NT2/D1 (cell line): ENCODE data around the gene TP53TG3D.
"Not testable (repeated sequence)": the region's sequence is repeated elsewhere in the genome, so short reads cannot be mapped to it uniquely, and the experiment has no call there.

Source experiments
- DNase-seq: peaks from one replicate; pipeline ENCODE4 v3.0.0-alpha.2; 2011; ENCODE audit warnings: low read depth, low spot score
- H3K27me3 ChIP-seq: 2 replicates; pipeline ENCODE4 v1.6.0; 2011; ENCODE audit warnings: mild to moderate bottlenecking; ENCODE audit not compliant: insufficient read length, insufficient read depth
- H3K36me3 ChIP-seq: 2 replicates; pipeline ENCODE4 v1.6.1; 2011; ENCODE audit warnings: mild to moderate bottlenecking, low read length, mixed read lengths; ENCODE audit not compliant: insufficient read depth, insufficient read length
- H3K4me1 ChIP-seq: 2 replicates; pipeline ENCODE4 v1.5.1; 2011; ENCODE audit not compliant: insufficient read depth, insufficient read length
- H3K4me3 ChIP-seq: 2 replicates; pipeline ENCODE4 v1.5.1; 2011; ENCODE audit warnings: low read depth; ENCODE audit not compliant: insufficient read length
- H3K9ac ChIP-seq: 2 replicates; pipeline ENCODE4 v1.6.0; 2011; ENCODE audit warnings: low read depth; ENCODE audit not compliant: insufficient read length
- H3K9me3 ChIP-seq: 2 replicates; pipeline ENCODE4 v1.5.1; 2011; ENCODE audit warnings: mild to moderate bottlenecking, low read length; ENCODE audit not compliant: insufficient read depth

TP53TG3D gene

GRCh38 chr16:32252986-32253385 lies at the start of gene TP53TG3D:
TSS of gene TP53TG3D (plus strand) at chr16:32253286. CDS start at chr16:32253354, 68 bp downstream.
- H3K4me1 ChIP-seq, H3K9me3 ChIP-seq, DNase-seq, H3K9ac ChIP-seq, H3K27me3 ChIP-seq, H3K36me3 ChIP-seq: not testable (repeated sequence)
- peak within 1 kb of the TSS; percentile 32 for H3K4me3 ChIP-seq

- not testable (repeated sequence) for DNase-seq, H3K9ac ChIP-seq, H3K27me3 ChIP-seq, H3K4me1 ChIP-seq, H3K36me3 ChIP-seq, H3K4me3 ChIP-seq, H3K9me3 ChIP-seq
These were observed 421 bp downstream of the TP53TG3D start for GRCh38 chr16:32253507-32253906.

- not testable (repeated sequence) for H3K4me3 ChIP-seq, H3K9ac ChIP-seq
These were observed 8.4 kb downstream of the TP53TG3D start for GRCh38 chr16:32261526-32261925.

GRCh38 chr16:32263552-32263951 lies 10.5 kb downstream of the TP53TG3D start:
- not testable (repeated sequence) for H3K9ac ChIP-seq, DNase-seq, H3K27me3 ChIP-seq, H3K36me3 ChIP-seq, H3K4me1 ChIP-seq, H3K4me3 ChIP-seq, H3K9me3 ChIP-seq

More at GRCh38 chr16:32261526-32261925, 8.4 kb downstream of the TP53TG3D start:
- H3K36me3 ChIP-seq, H3K27me3 ChIP-seq, H3K4me1 ChIP-seq, H3K9me3 ChIP-seq, DNase-seq: not testable (repeated sequence)

- not testable (repeated sequence) for H3K27me3 ChIP-seq, DNase-seq, H3K4me3 ChIP-seq, H3K36me3 ChIP-seq, H3K4me1 ChIP-seq, H3K9me3 ChIP-seq, H3K9ac ChIP-seq
These were observed 28.8 kb downstream of the TP53TG3D start for GRCh38 chr16:32281910-32282309.

GRCh38 chr16:32283024-32283423 lies 29.9 kb downstream of the TP53TG3D start:
- H3K36me3 ChIP-seq, H3K9me3 ChIP-seq, DNase-seq, H3K27me3 ChIP-seq, H3K9ac ChIP-seq, H3K4me3 ChIP-seq, H3K4me1 ChIP-seq: not testable (repeated sequence)

GRCh38 chr16:32283917-32284495 lies 30.9 kb downstream of the TP53TG3D start:
- not testable (repeated sequence) for DNase-seq, H3K9me3 ChIP-seq, H3K4me1 ChIP-seq, H3K27me3 ChIP-seq, H3K36me3 ChIP-seq, H3K4me3 ChIP-seq, H3K9ac ChIP-seq

GRCh38 chr16:32284800-32285796 lies 32.0 kb downstream of the TP53TG3D start:
- H3K36me3 ChIP-seq, H3K27me3 ChIP-seq, H3K4me1 ChIP-seq, H3K9ac ChIP-seq, H3K9me3 ChIP-seq, H3K4me3 ChIP-seq, DNase-seq: not testable (repeated sequence)

- H3K9me3 ChIP-seq, H3K4me1 ChIP-seq, H3K36me3 ChIP-seq, H3K9ac ChIP-seq, H3K4me3 ChIP-seq, DNase-seq, H3K27me3 ChIP-seq: not testable (repeated sequence)
These were observed 33.1 kb downstream of the TP53TG3D start for GRCh38 chr16:32286193-32286592.

- H3K4me1 ChIP-seq, H3K36me3 ChIP-seq, DNase-seq, H3K27me3 ChIP-seq, H3K4me3 ChIP-seq, H3K9me3 ChIP-seq, H3K9ac ChIP-seq: not testable (repeated sequence)
These were observed 34.7 kb downstream of the TP53TG3D start for GRCh38 chr16:32287743-32288142.

- H3K9me3 ChIP-seq, H3K4me1 ChIP-seq, DNase-seq, H3K27me3 ChIP-seq, H3K36me3 ChIP-seq, H3K4me3 ChIP-seq, H3K9ac ChIP-seq: not testable (repeated sequence)
These were observed 36.1 kb downstream of the TP53TG3D start for GRCh38 chr16:32289197-32289596.

- H3K36me3 ChIP-seq, H3K9me3 ChIP-seq, H3K4me1 ChIP-seq, H3K9ac ChIP-seq, DNase-seq, H3K27me3 ChIP-seq, H3K4me3 ChIP-seq: not testable (repeated sequence)
These were observed 49.7 kb downstream of the TP53TG3D start for GRCh38 chr16:32302776-32303175.
